Measurements from ENCODE around the gene CFAP46.

CFAP46 gene

GRCh38 chr10:132842397-132842796 is 100.0 kb downstream of the CFAP46 start:
- H3K27me3 ChIP-seq (ENCODE audit: insufficient read depth, insufficient read length): no peaks in the 10 kb centered on the region
- TF ChIP-seq YY1 (IDR thresholded peaks at IDR 0.05; ENCODE audit: insufficient read depth, insufficient read length) (no peak), ZNF274 (IDR thresholded peaks at IDR 0.05; ENCODE audit: low read depth, low read length) (no peak), SUZ12 (IDR thresholded peaks at IDR 0.05; ENCODE audit: extremely low read depth, insufficient read depth, insufficient read length) (no peak)
- H3K4me1 ChIP-seq (ENCODE audit: insufficient read depth, insufficient read length): no peaks in the 10 kb centered on the region
- no peak overlapping the region for H3K4me3 ChIP-seq (ENCODE audit: insufficient read length, low read depth)
- no peak for DNase-seq (ENCODE audit: low read depth, low spot score)
- no peak overlapping the region for H3K9ac ChIP-seq (ENCODE audit: insufficient read length, low read depth)
- no peaks in the 10 kb centered on the region for H3K36me3 ChIP-seq (ENCODE audit: insufficient read depth, insufficient read length, low read length)
- no peaks in the 10 kb centered on the region for H3K9me3 ChIP-seq (ENCODE audit: insufficient read depth, low read length)

- TF ChIP-seq ZNF274 (IDR thresholded peaks at IDR 0.05; ENCODE audit: low read depth, low read length) (no peak), SUZ12 (IDR thresholded peaks at IDR 0.05; ENCODE audit: extremely low read depth, insufficient read depth, insufficient read length) (no peak), YY1 (IDR thresholded peaks at IDR 0.05; ENCODE audit: insufficient read depth, insufficient read length) (no peak)
- Histone ChIP-seq H3K4me3 (ENCODE audit: insufficient read length, low read depth) (no peak overlapping the region), H3K4me1 (ENCODE audit: insufficient read depth, insufficient read length) (peaks cover 2% of the 10 kb centered on the region), H3K36me3 (ENCODE audit: insufficient read depth, insufficient read length, low read length) (no peaks in the 10 kb centered on the region), H3K9me3 (ENCODE audit: insufficient read depth, low read length) (no peaks in the 10 kb centered on the region), H3K9ac (ENCODE audit: insufficient read length, low read depth) (no peak overlapping the region), H3K27me3 (ENCODE audit: insufficient read depth, insufficient read length) (no peaks in the 10 kb centered on the region)
- no peak for DNase-seq (ENCODE audit: low read depth, low spot score)
Observed at GRCh38 chr10:132841615-132841975, 100.8 kb downstream of the CFAP46 start.

GRCh38 chr10:132840698-132841614 is 101.4 kb downstream of the CFAP46 start:
- Histone ChIP-seq H3K4me3 (ENCODE audit: insufficient read length, low read depth) (no peak overlapping the region), H3K27me3 (ENCODE audit: insufficient read depth, insufficient read length) (no peaks in the 10 kb centered on the region), H3K36me3 (ENCODE audit: insufficient read depth, insufficient read length, low read length) (no peaks in the 10 kb centered on the region), H3K4me1 (ENCODE audit: insufficient read depth, insufficient read length) (peaks cover 7% of the 10 kb centered on the region), H3K9me3 (ENCODE audit: insufficient read depth, low read length) (no peaks in the 10 kb centered on the region), H3K9ac (ENCODE audit: insufficient read length, low read depth) (no peak overlapping the region)
- TF ChIP-seq ZNF274 (IDR thresholded peaks at IDR 0.05; ENCODE audit: low read depth, low read length): no peak
- TF ChIP-seq YY1 (IDR thresholded peaks at IDR 0.05; ENCODE audit: insufficient read depth, insufficient read length): no peak
- TF ChIP-seq SUZ12 (IDR thresholded peaks at IDR 0.05; ENCODE audit: extremely low read depth, insufficient read depth, insufficient read length): no peak
- DNase-seq (ENCODE audit: low read depth, low spot score): no peak

- DNase-seq (ENCODE audit: low read depth, low spot score): no peak
- no peaks in the 10 kb centered on the region for H3K27me3 ChIP-seq (ENCODE audit: insufficient read depth, insufficient read length)
- no peaks in the 10 kb centered on the region for H3K9me3 ChIP-seq (ENCODE audit: insufficient read depth, low read length)
- peaks cover 7% of the 10 kb centered on the region for H3K4me1 ChIP-seq (ENCODE audit: insufficient read depth, insufficient read length)
- no peak overlapping the region for H3K4me3 ChIP-seq (ENCODE audit: insufficient read length, low read depth)
- no peak overlapping the region for H3K9ac ChIP-seq (ENCODE audit: insufficient read length, low read depth)
- TF ChIP-seq SUZ12 (IDR thresholded peaks at IDR 0.05; ENCODE audit: extremely low read depth, insufficient read depth, insufficient read length) (no peak), ZNF274 (IDR thresholded peaks at IDR 0.05; ENCODE audit: low read depth, low read length) (no peak), YY1 (IDR thresholded peaks at IDR 0.05; ENCODE audit: insufficient read depth, insufficient read length) (no peak)
- H3K36me3 ChIP-seq (ENCODE audit: insufficient read depth, insufficient read length, low read length): no peaks in the 10 kb centered on the region
Observed at GRCh38 chr10:132839061-132839460, 103.3 kb downstream of the CFAP46 start.

- Histone ChIP-seq H3K27me3 (ENCODE audit: insufficient read depth, insufficient read length) (no peaks in the 10 kb centered on the region), H3K9ac (ENCODE audit: insufficient read length, low read depth) (no peak overlapping the region), H3K4me1 (ENCODE audit: insufficient read depth, insufficient read length) (peaks cover 7% of the 10 kb centered on the region), H3K9me3 (ENCODE audit: insufficient read depth, low read length) (no peaks in the 10 kb centered on the region), H3K36me3 (ENCODE audit: insufficient read depth, insufficient read length, low read length) (no peaks in the 10 kb centered on the region), H3K4me3 (ENCODE audit: insufficient read length, low read depth) (no peak overlapping the region)
- TF ChIP-seq ZNF274 (IDR thresholded peaks at IDR 0.05; ENCODE audit: low read depth, low read length): no peak
- no peak for TF ChIP-seq SUZ12 (IDR thresholded peaks at IDR 0.05; ENCODE audit: extremely low read depth, insufficient read depth, insufficient read length)
- no peak for TF ChIP-seq YY1 (IDR thresholded peaks at IDR 0.05; ENCODE audit: insufficient read depth, insufficient read length)
- no peak for DNase-seq (ENCODE audit: low read depth, low spot score)
Observed at GRCh38 chr10:132838346-132838970, 103.9 kb downstream of the CFAP46 start.

GRCh38 chr10:132837905-132838304 is 104.5 kb downstream of the CFAP46 start:
- no peak for DNase-seq (ENCODE audit: low read depth, low spot score)

More at GRCh38 chr10:132837905-132838304, 104.5 kb downstream of the CFAP46 start:
- Histone ChIP-seq H3K9me3 (ENCODE audit: insufficient read depth, low read length) (no peaks in the 10 kb centered on the region), H3K27me3 (ENCODE audit: insufficient read depth, insufficient read length) (no peaks in the 10 kb centered on the region), H3K36me3 (ENCODE audit: insufficient read depth, insufficient read length, low read length) (no peaks in the 10 kb centered on the region), H3K4me3 (ENCODE audit: insufficient read length, low read depth) (no peak overlapping the region), H3K9ac (ENCODE audit: insufficient read length, low read depth) (no peak overlapping the region), H3K4me1 (ENCODE audit: insufficient read depth, insufficient read length) (peaks cover 7% of the 10 kb centered on the region)
- TF ChIP-seq ZNF274 (IDR thresholded peaks at IDR 0.05; ENCODE audit: low read depth, low read length) (no peak), YY1 (IDR thresholded peaks at IDR 0.05; ENCODE audit: insufficient read depth, insufficient read length) (no peak), SUZ12 (IDR thresholded peaks at IDR 0.05; ENCODE audit: extremely low read depth, insufficient read depth, insufficient read length) (no peak)
